AG10803 (cell line): Measurements from ENCODE around the gene OSBPL6.

Experiments
- DNase-seq: peaks from one replicate; pipeline ENCODE4 v3.0.0; 2010; ENCODE audit warnings: low read depth
- H3K4me3 ChIP-seq: 2 replicates; pipeline ENCODE4 v1.5.1; 2011; ENCODE audit warnings: mild to moderate bottlenecking, low read length, control low read depth
- TF ChIP-seq, protein P1 (sequence below): conservative IDR thresholded peaks from 2 replicates; pipeline ENCODE4 v1.5.1; 2011; ENCODE audit warnings: mild to moderate bottlenecking, low read length, control low read depth, inconsistent platforms

OSBPL6 gene

DNA sequence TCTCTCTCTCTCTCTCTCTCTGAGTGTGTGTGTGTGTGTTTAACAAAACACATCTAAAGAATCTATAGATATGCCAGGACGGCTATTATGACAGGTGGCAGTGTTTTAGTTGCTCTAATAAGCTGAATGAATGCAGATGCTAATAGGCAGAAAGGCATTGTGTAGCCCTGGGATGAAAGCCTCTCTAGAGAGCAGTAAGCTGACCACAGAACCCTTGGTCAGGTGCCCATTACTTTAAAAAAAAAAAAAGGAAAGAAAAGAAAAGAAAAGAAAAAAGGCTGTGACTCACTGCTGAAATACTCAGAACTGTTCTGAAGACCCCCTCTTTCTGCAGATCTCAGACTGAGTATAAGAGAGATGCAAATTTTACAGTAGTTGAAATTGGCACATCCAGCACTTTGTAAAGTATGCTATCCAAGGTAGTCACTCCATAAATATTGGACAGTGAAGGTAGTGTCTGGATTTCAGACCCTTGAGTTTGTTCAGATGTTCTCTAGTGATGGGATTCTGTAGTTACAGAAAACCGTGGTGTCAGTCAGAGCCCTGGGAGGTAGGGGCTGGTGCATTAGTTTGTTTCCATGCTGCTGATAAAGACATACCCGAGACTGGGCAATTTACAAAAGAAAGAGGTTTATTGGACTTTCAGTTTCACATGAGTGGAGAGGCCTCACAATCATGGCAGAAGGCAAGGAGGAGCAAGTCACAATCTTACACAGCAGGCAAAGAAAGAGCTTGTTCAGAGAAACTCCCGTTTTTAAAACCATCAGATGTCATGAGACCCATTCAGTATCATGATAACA is 30.9 kb downstream of the OSBPL6 start:
- TF ChIP-seq, protein P1, sequence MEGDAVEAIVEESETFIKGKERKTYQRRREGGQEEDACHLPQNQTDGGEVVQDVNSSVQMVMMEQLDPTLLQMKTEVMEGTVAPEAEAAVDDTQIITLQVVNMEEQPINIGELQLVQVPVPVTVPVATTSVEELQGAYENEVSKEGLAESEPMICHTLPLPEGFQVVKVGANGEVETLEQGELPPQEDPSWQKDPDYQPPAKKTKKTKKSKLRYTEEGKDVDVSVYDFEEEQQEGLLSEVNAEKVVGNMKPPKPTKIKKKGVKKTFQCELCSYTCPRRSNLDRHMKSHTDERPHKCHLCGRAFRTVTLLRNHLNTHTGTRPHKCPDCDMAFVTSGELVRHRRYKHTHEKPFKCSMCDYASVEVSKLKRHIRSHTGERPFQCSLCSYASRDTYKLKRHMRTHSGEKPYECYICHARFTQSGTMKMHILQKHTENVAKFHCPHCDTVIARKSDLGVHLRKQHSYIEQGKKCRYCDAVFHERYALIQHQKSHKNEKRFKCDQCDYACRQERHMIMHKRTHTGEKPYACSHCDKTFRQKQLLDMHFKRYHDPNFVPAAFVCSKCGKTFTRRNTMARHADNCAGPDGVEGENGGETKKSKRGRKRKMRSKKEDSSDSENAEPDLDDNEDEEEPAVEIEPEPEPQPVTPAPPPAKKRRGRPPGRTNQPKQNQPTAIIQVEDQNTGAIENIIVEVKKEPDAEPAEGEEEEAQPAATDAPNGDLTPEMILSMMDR, result no peak
- no peak overlapping the region for H3K4me3 ChIP-seq
- DNase-seq, result peak; percentile 57

DNA sequence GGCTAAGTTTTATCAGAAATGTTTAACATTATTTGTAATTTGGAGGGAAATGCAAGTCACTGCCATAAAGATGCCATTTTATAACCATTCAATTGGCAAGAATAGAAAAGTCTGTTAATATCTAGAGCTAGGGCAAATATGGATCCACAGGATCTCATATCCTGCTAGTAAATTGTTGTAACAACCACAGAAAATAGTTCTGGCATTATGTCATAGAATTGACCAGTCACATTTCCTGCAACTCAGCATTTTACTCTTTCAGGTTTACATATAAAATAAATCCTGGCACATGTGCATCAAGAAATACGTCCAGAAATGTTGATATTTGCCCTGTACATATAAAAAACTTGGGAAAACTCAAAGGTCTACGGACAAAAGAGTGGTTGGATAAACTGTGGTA is 32.9 kb downstream of the OSBPL6 start:
- H3K4me3 ChIP-seq, result no peak overlapping the region
- peak; percentile 45 for DNase-seq
- TF ChIP-seq, protein P1, result no peak

DNA sequence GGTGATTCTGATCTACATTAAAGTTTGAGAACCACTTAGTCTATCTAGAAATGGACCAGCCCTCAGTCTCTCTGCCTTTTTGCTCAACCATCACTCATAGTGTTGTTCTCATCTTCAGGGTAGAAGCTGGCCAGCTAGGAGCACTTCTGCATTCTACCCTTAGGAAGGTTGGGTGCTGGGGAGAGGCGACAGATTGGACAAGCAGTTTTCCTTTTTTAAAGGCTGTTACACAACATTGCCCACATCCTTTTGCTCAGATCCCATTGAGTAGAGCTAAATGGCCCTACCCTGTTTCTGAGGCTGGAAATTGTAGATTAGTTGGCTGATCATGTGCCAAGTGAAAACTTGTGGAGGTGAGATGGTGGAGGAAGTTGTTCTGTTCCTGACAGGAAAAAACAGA is 35.6 kb downstream of the OSBPL6 start:
- TF ChIP-seq, protein P1, result no peak
- H3K4me3 ChIP-seq, result no peak overlapping the region
- no peak for DNase-seq

DNA sequence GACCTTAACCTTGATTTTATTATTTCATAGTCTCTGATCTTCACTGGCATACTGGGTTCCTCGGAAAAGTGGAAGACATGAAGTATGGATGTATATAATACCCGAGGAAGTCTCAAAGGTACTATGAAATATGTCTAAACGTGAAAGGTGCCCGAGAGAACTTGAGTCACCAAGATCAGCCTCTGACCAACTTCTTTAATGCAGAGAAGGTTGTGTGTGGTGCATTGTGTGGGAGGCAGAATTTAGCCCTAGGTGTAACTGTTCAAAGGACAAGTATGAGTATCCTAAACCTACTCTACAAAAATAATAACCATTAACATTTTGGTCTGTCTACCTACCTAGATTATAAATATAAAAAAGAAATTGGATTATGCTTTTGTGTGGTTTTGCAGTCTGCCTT is 36.1 kb downstream of the OSBPL6 start:
- TF ChIP-seq, protein P1, result no peak
- DNase-seq, result no peak
- H3K4me3 ChIP-seq, result no peak overlapping the region

DNA sequence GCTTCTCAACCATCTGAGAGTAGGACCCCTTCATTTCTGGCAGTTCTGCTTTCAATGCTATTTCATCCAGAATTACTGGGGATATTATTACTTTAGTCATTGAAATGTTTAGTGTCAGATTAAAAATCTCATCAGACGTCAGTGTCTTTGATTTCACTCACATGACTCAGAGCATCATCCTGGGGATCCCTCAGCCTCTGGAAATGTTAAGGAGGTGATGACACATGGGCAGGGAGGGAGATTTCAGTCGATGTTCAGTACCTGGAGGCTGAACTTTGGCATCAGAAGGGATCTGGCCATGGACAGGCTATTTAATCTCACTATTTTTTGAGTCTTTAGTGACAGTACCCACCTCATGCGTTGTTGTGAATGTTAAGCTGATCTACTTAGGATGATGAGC is 39.1 kb downstream of the OSBPL6 start:
- no peak overlapping the region for H3K4me3 ChIP-seq
- no peak for DNase-seq
- TF ChIP-seq, protein P1, result no peak

DNA sequence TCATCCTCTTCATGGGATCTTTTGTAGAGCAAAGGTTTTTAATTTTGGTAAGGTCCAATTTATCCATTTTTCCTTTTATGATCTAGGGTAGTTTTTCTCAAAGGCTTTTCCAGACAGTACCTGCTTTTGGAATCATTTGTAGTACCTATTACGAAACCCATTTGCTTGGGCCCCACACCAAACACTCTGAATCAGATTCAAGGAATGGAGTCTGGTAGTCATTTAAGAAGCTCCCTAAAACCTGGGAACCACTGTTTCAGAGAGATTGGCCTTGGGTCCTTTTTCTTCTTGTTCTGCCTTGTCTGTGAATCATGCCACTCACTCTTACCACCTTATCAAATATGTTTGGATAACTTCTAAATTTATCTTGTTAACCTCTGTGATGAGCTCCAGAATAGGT is 40.3 kb downstream of the OSBPL6 start:
- TF ChIP-seq, protein P1, result no peak
- H3K4me3 ChIP-seq, result no peak overlapping the region
- peak; percentile 67 for DNase-seq

DNA sequence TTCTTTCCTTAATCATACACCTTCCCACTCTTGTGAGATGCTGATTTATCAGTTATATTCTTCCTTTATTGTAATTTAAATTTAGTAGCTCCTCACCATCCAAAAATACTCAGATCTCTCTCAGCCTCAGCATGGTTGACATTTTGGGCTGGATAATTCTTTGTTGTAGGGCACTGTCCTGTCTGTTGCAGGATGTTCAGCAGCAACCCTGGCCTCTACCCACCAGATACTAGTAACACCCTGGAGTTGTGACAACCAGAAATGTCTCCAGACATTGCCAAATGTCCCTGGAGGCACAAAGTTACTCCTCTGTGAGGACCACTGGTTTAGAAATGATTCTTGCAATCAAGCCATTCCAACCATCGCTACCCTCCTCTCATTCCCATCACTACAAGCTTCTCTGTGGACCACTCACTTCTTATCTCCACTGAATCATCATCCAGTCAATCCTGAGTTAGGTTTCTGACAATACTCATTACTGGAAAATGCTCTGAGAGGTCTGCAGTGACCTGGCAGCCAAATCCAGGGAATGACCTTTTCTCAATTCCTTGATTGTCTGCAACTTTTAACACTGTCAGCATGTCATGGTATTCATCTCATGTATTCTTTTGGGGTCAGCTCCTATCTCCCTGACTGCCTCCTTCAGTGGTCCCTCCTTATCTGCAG is 43.3 kb downstream of the OSBPL6 start:
- DNase-seq, result no peak
- TF ChIP-seq, protein P1, result no peak
- no peak overlapping the region for H3K4me3 ChIP-seq
